GM12865 (cell line): ENCODE results near the gene ADD3.
A peak's percentile ranks its signal among the peaks of the same experiment; 100 is the strongest.

Experiments used
- DNase-seq: peaks from one replicate; pipeline ENCODE4 v3.0.0; 2010; ENCODE audit warnings: low read depth
- H3K4me3 ChIP-seq: 2 replicates; pipeline ENCODE4 v1.5.1; 2011; ENCODE audit warnings: mild to moderate bottlenecking, low read depth, low read length, control low read depth
- TF ChIP-seq, protein P1 (sequence below): IDR thresholded peaks from 2 replicates; pipeline ENCODE4 v1.5.1; 2011; ENCODE audit warnings: low read length, control low read depth, low read depth, inconsistent platforms; ENCODE audit not compliant: insufficient read depth; ENCODE audit errors: missing control alignments

The ADD3 gene

DNA sequence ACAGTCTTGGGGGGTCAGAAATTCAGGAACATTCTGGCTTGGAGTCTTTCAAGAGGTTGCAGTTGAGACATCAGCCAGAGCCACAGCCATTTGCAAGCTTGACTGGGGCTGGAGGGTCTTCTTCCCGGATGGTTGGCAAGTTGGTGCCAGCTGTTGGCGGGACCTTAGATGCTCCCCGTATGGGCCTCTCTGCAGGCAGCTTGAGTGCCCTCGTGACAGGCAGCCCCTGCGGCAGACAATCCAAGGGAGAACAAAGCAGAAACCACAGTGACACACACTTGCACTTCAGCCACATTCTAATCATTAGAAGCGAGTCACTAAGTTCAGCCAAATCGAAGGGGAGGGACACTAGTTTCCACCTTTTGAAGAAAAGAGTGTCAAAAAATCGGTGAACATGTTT is 140.2 kb downstream of the ADD3 start:
- DNase-seq, result no peak
- TF ChIP-seq, protein P1, sequence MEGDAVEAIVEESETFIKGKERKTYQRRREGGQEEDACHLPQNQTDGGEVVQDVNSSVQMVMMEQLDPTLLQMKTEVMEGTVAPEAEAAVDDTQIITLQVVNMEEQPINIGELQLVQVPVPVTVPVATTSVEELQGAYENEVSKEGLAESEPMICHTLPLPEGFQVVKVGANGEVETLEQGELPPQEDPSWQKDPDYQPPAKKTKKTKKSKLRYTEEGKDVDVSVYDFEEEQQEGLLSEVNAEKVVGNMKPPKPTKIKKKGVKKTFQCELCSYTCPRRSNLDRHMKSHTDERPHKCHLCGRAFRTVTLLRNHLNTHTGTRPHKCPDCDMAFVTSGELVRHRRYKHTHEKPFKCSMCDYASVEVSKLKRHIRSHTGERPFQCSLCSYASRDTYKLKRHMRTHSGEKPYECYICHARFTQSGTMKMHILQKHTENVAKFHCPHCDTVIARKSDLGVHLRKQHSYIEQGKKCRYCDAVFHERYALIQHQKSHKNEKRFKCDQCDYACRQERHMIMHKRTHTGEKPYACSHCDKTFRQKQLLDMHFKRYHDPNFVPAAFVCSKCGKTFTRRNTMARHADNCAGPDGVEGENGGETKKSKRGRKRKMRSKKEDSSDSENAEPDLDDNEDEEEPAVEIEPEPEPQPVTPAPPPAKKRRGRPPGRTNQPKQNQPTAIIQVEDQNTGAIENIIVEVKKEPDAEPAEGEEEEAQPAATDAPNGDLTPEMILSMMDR, result no peak
- no peak overlapping the region for H3K4me3 ChIP-seq

DNA sequence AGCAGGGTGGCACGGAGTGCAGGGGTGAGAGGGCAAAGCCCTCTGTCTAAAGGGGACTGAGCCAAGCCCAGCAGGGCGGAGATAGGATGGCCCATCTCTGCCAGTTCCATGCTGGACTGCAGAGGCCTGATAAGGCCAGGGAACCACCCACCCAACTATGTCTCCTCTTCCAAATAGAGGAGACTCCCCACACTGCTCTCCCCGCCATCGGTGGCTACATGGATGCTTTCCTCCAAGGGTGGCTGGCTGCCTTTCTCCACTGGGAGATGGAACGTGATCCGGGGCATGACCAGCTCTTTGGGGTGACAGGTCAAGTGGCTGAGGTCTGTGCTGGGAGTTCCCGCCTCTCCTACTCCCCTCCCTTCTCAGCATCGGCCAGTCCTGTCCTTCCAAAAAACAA is 141.5 kb downstream of the ADD3 start:
- no peak for DNase-seq
- TF ChIP-seq, protein P1, result no peak
- H3K4me3 ChIP-seq, result no peak overlapping the region

DNA sequence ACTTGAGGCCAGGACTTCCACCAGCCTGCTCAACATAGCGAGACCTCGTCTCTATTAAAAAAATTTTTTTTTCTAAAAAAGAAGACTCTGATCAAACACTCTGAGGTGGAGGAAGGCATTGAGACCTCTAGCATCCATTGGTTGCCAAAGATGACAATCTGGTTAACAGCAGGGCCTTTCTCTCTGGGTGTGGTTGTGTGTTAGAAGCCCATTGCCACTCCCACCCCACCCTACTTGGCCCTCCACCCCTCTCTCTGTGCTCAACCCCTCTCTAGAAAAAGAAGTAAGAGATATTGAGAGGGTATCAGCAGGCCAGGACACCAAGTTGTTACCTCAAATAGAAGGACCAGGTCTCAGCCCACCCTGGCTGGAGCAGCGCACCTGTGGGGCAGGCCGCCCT is 142.3 kb downstream of the ADD3 start:
- no peak for DNase-seq
- no peak overlapping the region for H3K4me3 ChIP-seq
- TF ChIP-seq, protein P1, result no peak

DNA sequence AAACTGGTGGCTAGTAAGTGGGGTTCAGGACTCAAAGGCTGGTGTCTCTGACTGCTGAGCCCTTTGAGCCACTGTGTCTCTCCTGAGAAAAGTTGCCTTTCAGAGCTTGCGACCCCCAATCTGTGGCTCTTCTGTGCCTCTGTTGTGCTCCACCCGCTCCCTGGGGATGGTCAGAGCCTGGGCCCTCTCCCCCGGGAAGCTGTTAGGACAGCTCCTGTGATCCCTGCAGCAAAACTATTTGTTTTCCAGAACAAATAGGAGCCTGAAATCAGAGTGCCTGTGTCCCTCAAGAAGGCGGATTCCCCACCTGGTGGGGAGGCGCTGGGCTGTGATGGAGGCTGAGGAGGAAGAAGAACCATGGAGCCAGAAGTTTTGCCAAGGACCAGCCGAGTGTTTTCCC is 143.2 kb downstream of the ADD3 start:
- TF ChIP-seq, protein P1, result no peak
- no peak overlapping the region for H3K4me3 ChIP-seq
- no peak for DNase-seq

DNA sequence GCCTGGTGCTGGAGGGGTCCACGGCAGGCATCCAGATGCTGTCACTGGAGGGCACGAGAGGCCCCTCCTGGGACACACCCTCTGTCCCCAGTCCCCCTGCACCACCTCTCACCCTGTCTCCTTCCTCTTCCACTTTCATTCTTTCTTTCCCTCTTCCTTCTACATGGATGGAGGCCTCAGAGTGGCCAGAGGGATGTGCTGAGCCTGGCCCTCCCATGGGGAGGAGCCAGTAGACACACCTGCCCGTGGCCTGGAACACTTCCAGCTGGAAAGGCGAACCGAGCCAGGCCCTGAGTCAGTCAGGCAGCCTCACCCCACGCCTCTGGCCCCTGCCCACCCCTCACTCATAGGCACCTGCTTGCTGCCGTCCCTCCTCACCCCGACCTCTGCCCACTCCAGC is 143.7 kb downstream of the ADD3 start:
- TF ChIP-seq, protein P1, result no peak
- H3K4me3 ChIP-seq, result no peak overlapping the region
- no peak for DNase-seq

DNA sequence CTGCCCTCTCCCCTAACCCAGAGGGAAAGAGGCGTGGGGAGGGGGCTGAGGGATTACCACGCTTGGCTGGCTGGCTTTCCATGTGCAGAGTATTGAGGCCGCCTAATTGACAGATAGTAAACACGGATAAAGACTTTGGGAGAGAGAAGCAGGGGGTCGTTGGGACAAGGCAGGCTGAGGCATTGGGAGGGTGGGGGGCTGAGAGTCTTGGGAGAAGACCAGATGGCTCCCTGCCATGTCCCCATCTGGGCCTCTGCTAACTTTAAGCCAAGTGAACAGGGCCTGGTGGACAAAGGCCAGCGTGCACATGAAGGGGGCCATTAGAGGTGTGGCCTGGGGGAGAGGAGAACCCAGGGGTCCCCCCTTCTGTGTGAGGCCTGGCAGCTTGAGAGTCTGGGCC is 144.2 kb downstream of the ADD3 start:
- TF ChIP-seq, protein P1, result no peak
- no peak overlapping the region for H3K4me3 ChIP-seq
- no peak for DNase-seq

DNA sequence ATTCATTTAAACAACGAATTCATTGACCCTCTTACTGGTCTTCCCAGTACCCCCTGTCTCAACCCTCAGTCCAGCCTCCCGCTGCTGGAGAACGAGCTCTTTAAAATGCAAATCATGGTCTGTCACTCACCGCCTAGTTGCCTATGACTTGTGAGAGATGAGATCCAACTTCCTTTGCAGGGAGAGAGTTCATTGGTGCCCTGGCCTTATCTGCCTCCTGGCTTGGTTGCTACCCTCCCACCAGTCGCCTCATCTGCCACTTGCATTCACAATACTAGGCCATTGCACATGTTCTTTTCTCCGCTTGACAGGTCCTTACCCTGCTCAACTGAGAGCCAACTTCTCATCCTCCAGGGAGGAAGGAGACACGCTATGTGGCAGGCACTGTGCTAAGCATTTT is 145.6 kb downstream of the ADD3 start:
- no peak overlapping the region for H3K4me3 ChIP-seq
- DNase-seq, result peak; percentile 18
- TF ChIP-seq, protein P1, result no peak
